MM.1S (cell line): ENCODE measurements around the gene CORO2A.

Source experiments
- EZH2phosphoT487 ChIP-seq: fragments of 300-600 bp; sonication (generic); IDR thresholded peaks from 2 replicates; pipeline ENCODE4 v1.6.1; 2018; ENCODE audit warnings: antibody characterized with exemption, low read length
- TF ChIP-seq, protein P1 (sequence below): fragments of 300-600 bp; sonication (generic); IDR thresholded peaks from 2 replicates; pipeline ENCODE4 v1.5.1; 2016; ENCODE audit warnings: antibody characterized with exemption, low read length, mixed read lengths

DNA sequence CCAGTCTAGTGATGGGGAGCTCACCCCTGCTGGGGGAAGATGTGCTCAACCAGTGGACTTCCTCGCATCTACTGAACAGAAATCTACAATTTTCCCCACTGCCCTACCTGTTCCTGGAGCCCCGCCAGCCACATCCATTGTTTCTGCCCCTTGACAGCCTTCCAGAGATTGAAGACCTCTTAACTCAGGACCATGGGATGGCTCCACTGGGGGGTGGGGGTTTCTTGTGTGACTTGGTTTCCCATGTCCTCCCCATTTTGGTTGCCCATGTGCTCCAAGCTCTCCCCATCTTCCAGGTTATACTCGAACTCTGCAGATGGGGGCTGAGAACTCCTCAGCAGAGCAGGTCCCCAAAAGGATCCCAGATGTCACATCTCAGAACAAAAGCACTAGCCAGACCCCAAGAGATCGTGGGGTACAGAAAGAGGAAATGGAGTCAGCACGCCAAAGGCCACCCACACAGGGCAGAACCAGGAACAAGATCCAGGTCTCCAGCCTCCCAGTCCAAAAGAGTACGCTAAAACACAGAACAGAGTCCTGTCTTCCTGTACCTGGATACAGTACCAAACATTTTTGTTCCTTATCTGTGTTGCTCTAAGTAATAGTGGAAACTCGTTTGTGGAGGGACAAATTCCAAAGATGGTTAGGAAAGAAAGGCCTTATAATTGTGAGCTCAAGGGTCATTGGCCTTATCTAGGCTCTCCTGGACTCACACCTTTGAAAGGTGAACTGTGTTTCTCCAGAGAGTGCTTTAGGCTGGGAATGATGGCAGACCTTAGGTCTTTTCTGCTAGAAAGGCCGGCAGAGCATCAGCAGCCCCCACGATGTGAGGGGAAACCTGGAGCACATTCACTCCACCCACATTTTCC lies 15.8 kb downstream of the CORO2A start:
- TF ChIP-seq, protein P1, sequence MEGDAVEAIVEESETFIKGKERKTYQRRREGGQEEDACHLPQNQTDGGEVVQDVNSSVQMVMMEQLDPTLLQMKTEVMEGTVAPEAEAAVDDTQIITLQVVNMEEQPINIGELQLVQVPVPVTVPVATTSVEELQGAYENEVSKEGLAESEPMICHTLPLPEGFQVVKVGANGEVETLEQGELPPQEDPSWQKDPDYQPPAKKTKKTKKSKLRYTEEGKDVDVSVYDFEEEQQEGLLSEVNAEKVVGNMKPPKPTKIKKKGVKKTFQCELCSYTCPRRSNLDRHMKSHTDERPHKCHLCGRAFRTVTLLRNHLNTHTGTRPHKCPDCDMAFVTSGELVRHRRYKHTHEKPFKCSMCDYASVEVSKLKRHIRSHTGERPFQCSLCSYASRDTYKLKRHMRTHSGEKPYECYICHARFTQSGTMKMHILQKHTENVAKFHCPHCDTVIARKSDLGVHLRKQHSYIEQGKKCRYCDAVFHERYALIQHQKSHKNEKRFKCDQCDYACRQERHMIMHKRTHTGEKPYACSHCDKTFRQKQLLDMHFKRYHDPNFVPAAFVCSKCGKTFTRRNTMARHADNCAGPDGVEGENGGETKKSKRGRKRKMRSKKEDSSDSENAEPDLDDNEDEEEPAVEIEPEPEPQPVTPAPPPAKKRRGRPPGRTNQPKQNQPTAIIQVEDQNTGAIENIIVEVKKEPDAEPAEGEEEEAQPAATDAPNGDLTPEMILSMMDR = no peak
- TF ChIP-seq EZH2phosphoT487 = no peak
